ENCODE results near the gene BSN. TPM values are rescaled to one million over a fixed set of nuclear protein-coding genes. Genes with fewer than 3 reads are reported as not detected.
"Not testable (repeated sequence)": the region's sequence is repeated elsewhere in the genome, so short reads cannot be mapped to it uniquely, and the experiment has no call there.

The BSN gene
- total RNA-seq, 1 experiment from 2014 or later: 0.93 TPM

DNA sequence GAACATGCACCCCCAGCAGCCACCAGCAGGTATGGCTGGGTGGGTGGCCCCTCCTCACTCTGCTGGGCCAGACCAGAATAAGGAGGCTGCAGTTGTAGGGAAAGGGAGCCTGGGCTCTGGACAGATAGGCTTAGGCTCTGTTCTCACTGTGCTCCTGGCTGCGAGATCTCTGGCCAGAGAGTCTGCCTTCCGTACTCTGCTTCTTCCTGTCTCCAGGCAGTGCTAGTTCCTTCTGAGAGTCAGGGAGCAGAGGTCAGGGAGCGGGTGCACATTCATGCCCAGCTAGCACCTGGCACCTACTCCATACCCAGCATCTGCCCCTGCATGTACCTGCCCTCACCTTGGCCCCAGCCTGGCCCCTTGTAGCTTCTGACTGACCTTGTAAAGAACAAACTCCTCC lies 137.2 kb downstream of the BSN start:
- POLR2A ChIA-PET; H3K4me3 ChIP-seq (ENCODE audit: low read depth, low read length); H3K9me3 Mint-ChIP-seq (ENCODE audit: unreplicated experiment); H3K27me3 Mint-ChIP-seq (ENCODE audit: insufficient read depth, unreplicated experiment); H3K9me3 ChIP-seq; H3K27ac Mint-ChIP-seq (ENCODE audit: unreplicated experiment); BruUV-seq (replicated peaks); H3K4me3 Mint-ChIP-seq (ENCODE audit: unreplicated experiment); DNase-seq; H3K27me3 ChIP-seq (replicated peaks; ENCODE audit: control insufficient read depth, insufficient read depth, low read length); H3K4me1 ChIP-seq; H3K36me3 ChIP-seq (ENCODE audit: control insufficient read depth, insufficient read depth, low read length); intact Hi-C loops (cut with micrococcal nuclease; ENCODE audit: unreplicated experiment); CTCF ChIA-PET: not testable (repeated sequence)
- Mint-ChIP-seq H3K4me1 (ENCODE audit: low read depth, unreplicated experiment) (peaks cover 11% of the 10 kb centered on the region), H3K36me3 (ENCODE audit: insufficient read depth, unreplicated experiment) (peaks cover 26% of the 10 kb centered on the region)

DNA sequence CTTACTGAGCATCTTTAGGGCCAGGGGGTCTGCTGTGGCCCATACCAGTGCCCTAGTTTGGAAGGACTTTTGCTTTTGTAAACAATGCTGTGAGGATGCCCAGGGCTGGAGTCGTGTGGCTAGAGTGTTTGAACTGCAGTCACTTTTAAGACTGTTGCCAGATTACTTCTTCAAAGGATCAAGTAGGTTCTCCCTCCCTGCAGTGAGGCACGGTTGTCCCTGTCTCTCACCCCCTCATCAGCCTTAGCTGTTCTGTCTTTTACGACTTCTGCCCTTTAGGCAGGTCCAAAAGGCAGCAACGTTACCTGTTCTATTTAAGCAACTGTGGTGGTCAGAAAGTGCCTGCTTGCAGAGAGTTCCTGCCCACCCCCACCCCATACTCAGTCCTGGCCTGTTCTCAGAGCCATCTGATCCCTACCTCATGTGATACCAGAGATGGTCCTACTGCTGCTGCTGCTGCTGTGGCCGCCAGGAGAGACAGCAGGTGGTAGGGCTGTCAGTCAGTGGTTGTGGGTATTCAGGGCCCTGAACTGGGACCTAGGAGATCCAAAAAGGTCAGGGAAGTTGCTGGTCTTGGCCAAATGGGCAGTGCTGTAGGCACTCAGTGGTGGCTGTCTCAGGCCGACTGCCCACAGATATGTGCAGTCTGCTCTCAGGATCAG lies 140.3 kb downstream of the BSN start:
- H3K9me3 Mint-ChIP-seq (ENCODE audit: unreplicated experiment); H3K36me3 Mint-ChIP-seq (ENCODE audit: insufficient read depth, unreplicated experiment); H3K36me3 ChIP-seq (ENCODE audit: control insufficient read depth, insufficient read depth, low read length); H3K4me3 Mint-ChIP-seq (ENCODE audit: unreplicated experiment); H3K4me1 ChIP-seq; H3K9me3 ChIP-seq; intact Hi-C loops (cut with micrococcal nuclease; ENCODE audit: unreplicated experiment); BruUV-seq (replicated peaks); DNase-seq; H3K27me3 ChIP-seq (replicated peaks; ENCODE audit: control insufficient read depth, insufficient read depth, low read length); H3K27me3 Mint-ChIP-seq (ENCODE audit: insufficient read depth, unreplicated experiment); H3K27ac Mint-ChIP-seq (ENCODE audit: unreplicated experiment); POLR2A ChIA-PET; H3K4me3 ChIP-seq (ENCODE audit: low read depth, low read length): not testable (repeated sequence)
- CTCF ChIA-PET: interaction anchor here (0.7 kb wide), 1 partner anchor 240 kb away, joined by 3 read pairs; no protein-coding TSS in a partner anchor
- H3K4me1 Mint-ChIP-seq (ENCODE audit: low read depth, unreplicated experiment): peaks cover 11% of the 10 kb centered on the region

DNA sequence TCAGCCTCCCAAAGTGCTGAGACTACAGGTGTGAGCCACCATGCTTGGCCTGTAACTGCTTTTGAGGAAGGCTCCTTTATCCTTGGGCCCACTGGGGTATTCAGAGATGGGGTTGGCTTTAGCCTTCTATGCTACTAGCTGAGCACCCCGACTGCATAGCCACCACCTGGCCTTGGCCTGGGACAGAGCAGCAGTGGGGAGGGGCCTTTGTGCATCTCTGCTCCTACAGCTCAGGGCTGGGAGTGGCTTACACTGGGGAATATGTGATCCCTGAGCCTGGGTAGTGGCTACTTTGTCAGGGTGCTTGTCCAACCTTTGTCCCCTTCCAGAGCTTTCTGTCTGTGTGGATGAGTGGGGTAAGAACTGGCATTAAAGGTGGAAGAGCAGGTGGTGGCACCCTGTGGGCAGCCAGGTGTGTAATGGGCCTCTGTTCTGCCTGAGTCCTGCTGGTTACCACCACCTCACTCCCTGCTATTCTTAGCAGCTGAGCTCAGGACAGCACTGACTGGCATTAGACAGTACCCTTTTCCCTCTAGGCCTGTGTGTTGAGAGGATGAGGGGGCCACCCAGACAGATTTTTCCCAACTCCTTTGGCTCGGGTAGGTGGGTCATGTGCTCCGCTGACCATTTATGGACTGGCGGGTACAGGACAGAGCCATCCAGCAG lies 141.2 kb downstream of the BSN start:
- DNase-seq; H3K9me3 Mint-ChIP-seq (ENCODE audit: unreplicated experiment); H3K4me3 Mint-ChIP-seq (ENCODE audit: unreplicated experiment); H3K36me3 Mint-ChIP-seq (ENCODE audit: insufficient read depth, unreplicated experiment); POLR2A ChIA-PET; H3K4me1 ChIP-seq; H3K4me3 ChIP-seq (ENCODE audit: low read depth, low read length); H3K27ac Mint-ChIP-seq (ENCODE audit: unreplicated experiment); H3K36me3 ChIP-seq (ENCODE audit: control insufficient read depth, insufficient read depth, low read length); BruUV-seq (replicated peaks); intact Hi-C loops (cut with micrococcal nuclease; ENCODE audit: unreplicated experiment); H3K27me3 ChIP-seq (replicated peaks; ENCODE audit: control insufficient read depth, insufficient read depth, low read length); H3K9me3 ChIP-seq; H3K4me1 Mint-ChIP-seq (ENCODE audit: low read depth, unreplicated experiment); H3K27me3 Mint-ChIP-seq (ENCODE audit: insufficient read depth, unreplicated experiment); CTCF ChIA-PET: not testable (repeated sequence)

DNA sequence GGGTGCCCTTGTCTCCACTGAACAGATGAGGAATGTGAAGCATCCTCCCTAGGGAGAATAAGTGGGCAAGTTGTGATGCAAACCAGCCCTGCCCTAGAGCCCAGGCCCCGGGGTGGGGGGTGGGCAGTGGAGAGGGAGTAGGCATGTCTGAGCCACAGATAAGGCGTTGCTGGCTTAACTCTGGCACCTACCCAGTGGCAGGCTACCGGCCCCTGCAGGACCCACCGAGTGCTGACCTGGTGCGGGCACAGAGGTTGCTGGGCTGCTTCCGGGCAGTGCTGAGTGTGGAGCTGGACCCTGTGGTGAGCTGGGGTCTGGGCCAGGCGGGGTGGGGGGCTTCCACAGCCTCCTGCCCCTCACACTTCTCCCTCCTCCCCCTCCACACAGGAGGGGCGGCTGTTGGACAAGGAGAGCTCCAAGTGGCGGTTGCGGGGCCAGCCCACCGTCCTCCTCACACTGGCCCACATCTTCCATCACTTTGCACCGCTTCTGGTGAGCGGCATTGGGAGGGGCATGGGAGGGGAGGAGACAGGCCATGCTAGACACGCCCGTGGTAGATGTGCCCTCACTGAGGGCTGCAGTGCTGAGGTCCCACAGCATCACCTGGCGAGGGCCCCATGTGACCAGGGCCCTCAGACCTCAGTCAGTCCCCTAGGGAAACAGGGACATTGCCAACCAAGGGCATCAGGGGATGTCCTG lies 145.2 kb downstream of the BSN start:
- no peak overlapping the region for H3K27ac Mint-ChIP-seq (ENCODE audit: unreplicated experiment)
- no TSS peak for BruUV-seq (replicated peaks)

More for the DNA sequence above, 145.2 kb downstream of the BSN start:
- DNase-seq: no peak
- H3K27me3 Mint-ChIP-seq (ENCODE audit: insufficient read depth, unreplicated experiment): no peaks in the 10 kb centered on the region
- no peak overlapping the region for H3K4me3 ChIP-seq (ENCODE audit: low read depth, low read length)
- ChIA-PET POLR2A (no interaction called here), CTCF (no interaction called here)
- peaks cover 5% of the 10 kb centered on the region for H3K36me3 Mint-ChIP-seq (ENCODE audit: insufficient read depth, unreplicated experiment)
- no peak overlapping the region for H3K4me3 Mint-ChIP-seq (ENCODE audit: unreplicated experiment)
- TF ChIP-seq, protein P1, sequence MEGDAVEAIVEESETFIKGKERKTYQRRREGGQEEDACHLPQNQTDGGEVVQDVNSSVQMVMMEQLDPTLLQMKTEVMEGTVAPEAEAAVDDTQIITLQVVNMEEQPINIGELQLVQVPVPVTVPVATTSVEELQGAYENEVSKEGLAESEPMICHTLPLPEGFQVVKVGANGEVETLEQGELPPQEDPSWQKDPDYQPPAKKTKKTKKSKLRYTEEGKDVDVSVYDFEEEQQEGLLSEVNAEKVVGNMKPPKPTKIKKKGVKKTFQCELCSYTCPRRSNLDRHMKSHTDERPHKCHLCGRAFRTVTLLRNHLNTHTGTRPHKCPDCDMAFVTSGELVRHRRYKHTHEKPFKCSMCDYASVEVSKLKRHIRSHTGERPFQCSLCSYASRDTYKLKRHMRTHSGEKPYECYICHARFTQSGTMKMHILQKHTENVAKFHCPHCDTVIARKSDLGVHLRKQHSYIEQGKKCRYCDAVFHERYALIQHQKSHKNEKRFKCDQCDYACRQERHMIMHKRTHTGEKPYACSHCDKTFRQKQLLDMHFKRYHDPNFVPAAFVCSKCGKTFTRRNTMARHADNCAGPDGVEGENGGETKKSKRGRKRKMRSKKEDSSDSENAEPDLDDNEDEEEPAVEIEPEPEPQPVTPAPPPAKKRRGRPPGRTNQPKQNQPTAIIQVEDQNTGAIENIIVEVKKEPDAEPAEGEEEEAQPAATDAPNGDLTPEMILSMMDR (IDR thresholded peaks at IDR 0.05; ENCODE audit: insufficient read depth in 1 of 2, low read depth in 1 of 2, low read length in 1 of 2, severe bottlenecking in 1 of 2, unreplicated experiment in 1 of 2): no peak
- no peaks in the 10 kb centered on the region for H3K4me1 ChIP-seq
- H3K9me3 Mint-ChIP-seq (ENCODE audit: unreplicated experiment): no peaks in the 10 kb centered on the region
- no peaks in the 10 kb centered on the region for H3K27me3 ChIP-seq (replicated peaks; ENCODE audit: control insufficient read depth, insufficient read depth, low read length)
- H3K4me1 Mint-ChIP-seq (ENCODE audit: low read depth, unreplicated experiment): no peaks in the 10 kb centered on the region
- intact Hi-C loops (cut with micrococcal nuclease; ENCODE audit: unreplicated experiment): no loop called here
- no peaks in the 10 kb centered on the region for H3K9me3 ChIP-seq
- H3K36me3 ChIP-seq (ENCODE audit: control insufficient read depth, insufficient read depth, low read length): no peaks in the 10 kb centered on the region; the same call in 1 of the 2 replicates
